Activated B cell treated with CpG ODN at 0.5 μM for 24 hours (primary cell): Measurements from ENCODE around the gene MXI1. TPM values are rescaled to one million over a fixed set of nuclear protein-coding genes. Genes with fewer than 3 reads are reported as not detected.

Experiments
- ATAC-seq: fragments of 200-7000 bp; cut with Tn5 transposase; one replicate; pipeline ENCODE4 v1.10.0; 2021; ENCODE audit warnings: low read depth, mild to moderate bottlenecking, moderate library complexity
- CTCF ChIA-PET: fragments of 350-600 bp; sonication (Branson Sonifier 250); formaldehyde crosslinking; loops from one replicate; lab custom pipeline; 2021; ENCODE audit warnings: antibody characterized with exemption; lab: Charles Lee
- POLR2A ChIA-PET: fragments of 350-600 bp; sonication (Branson Sonifier 250); formaldehyde crosslinking; loops from one replicate; lab custom pipeline; 2021; ENCODE audit warnings: antibody characterized with exemption; lab: Charles Lee
- DNase-seq: peaks from one replicate; pipeline ENCODE4 v3.0.0; 2022
- H3K27ac Mint-ChIP-seq: one replicate; pipeline ENCODE4 v1.8.0; 2020; ENCODE audit warnings: mixed read lengths
- H3K27me3 Mint-ChIP-seq: one replicate; pipeline ENCODE4 v1.8.0; 2021; ENCODE audit warnings: mixed read lengths
- H3K36me3 Mint-ChIP-seq: one replicate; pipeline ENCODE4 v1.8.0; 2021; ENCODE audit warnings: low read depth, mixed read lengths
- H3K4me1 Mint-ChIP-seq: one replicate; pipeline ENCODE4 v1.8.0; 2021; ENCODE audit warnings: mixed read lengths
- H3K4me3 Mint-ChIP-seq: one replicate; pipeline ENCODE4 v1.8.0; 2020; ENCODE audit warnings: mild to moderate bottlenecking, mixed read lengths
- H3K9me3 Mint-ChIP-seq: one replicate; pipeline ENCODE4 v1.8.0; 2020; ENCODE audit warnings: mixed read lengths
- CTCF ChIP-seq: fragments of 200-600 bp; IDR thresholded peaks from one replicate; pipeline ENCODE4 v1.8.0; 2022; ENCODE audit warnings: antibody characterized with exemption, mild to moderate bottlenecking
- intact Hi-C: fragments of 100-400 bp; cut with micrococcal nuclease; formaldehyde crosslinking; loops from one replicate; pipeline ENCODE4 v1.15.1; 2024
- total RNA-seq: library from RNA; stranded (reverse); gene quantifications from 2 replicates; pipeline ENCODE4 v1.2.3, GENCODE V29; 2022

MXI1 gene
- total RNA-seq, 1 donor from 2014 or later: 8.5 TPM

DNA sequence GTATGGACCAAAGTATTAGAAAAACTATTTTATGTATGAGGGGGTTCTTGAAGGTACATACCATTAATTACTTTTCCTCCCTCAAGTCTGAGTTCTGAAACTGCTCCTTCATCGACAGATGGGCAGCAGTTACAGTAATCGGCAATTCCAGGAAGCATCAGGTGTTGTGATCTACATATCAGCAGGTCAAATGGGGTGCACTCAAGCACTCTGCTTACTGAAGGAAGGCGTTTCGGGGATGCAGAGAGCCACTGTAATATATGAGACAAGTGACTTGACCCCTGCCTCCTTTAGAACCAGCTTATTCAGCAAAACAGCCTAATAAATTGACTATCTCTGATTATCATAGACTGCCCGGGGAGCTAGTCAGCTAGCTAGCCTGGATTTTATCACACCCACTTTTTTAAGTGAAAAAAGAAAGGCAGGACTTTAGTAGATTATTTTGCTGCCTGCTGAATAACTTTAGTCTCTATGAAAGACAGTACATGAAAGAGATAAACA lies 93.1 kb downstream of the MXI1 start:
- TF ChIP-seq CTCF: no peak
- ChIA-PET CTCF (no interaction called here), POLR2A (no interaction called here)
- DNase-seq: no peak
- Mint-ChIP-seq H3K27me3 (no peaks in the 10 kb centered on the region), H3K27ac (no peak overlapping the region), H3K4me3 (no peak overlapping the region), H3K9me3 (no peaks in the 10 kb centered on the region), H3K36me3 (peaks cover 78% of the 10 kb centered on the region), H3K4me1 (peaks cover 43% of the 10 kb centered on the region)
- no peak for ATAC-seq
- intact Hi-C loops: loop anchor here (10.0 kb wide), 1 partner anchor 1844 kb away; no protein-coding TSS in a partner anchor

DNA sequence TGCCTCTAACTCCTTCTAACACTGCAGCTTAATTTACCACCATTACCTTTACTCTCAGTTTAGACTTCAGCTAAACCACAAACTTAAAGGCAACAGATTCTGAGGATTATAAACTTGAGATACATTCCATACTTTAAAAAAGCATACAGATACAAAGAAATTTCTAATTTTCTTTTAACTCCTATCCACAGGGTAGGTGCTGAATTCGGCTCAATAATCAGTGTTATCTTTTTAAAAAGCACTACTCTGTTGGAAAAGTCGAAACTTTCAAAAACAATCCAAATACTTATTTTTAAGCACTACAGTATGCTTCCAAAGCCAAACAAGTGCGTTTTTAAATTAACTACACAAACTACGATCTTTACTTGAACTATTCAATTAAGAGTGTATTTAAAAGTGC lies 96.3 kb downstream of the MXI1 start:
- Mint-ChIP-seq H3K36me3 (peaks cover 47% of the 10 kb centered on the region), H3K27me3 (no peaks in the 10 kb centered on the region), H3K4me3 (peak overlapping the region; percentile 91), H3K27ac (peak overlapping the region; percentile 72), H3K4me1 (peaks cover 51% of the 10 kb centered on the region), H3K9me3 (no peaks in the 10 kb centered on the region)
- CTCF ChIA-PET: interaction anchor here (0.9 to 1.2 kb wide), 2 partner anchors 24 to 237 kb away, joined by 3 to 4 read pairs; no protein-coding TSS in a partner anchor
- intact Hi-C loops: loop anchor here (1.0 to 10.0 kb wide), 3 partner anchors 77 to 1841 kb away; no protein-coding TSS in a partner anchor
- POLR2A ChIA-PET: interaction anchor here (2.2 kb wide), 1 partner anchor 20 kb away, joined by 10 read pairs; no protein-coding TSS in a partner anchor
- ATAC-seq (no peak), DNase-seq (no peak)
- TF ChIP-seq CTCF: no peak

GRCh38 chr10:110304394-110304779 lies 97.0 kb downstream of the MXI1 start:
- POLR2A ChIA-PET: interaction anchor here (0.6 to 3.5 kb wide), 32 partner anchors 19 to 615 kb away, joined by 3 to 43 read pairs (median 7); partner anchors contain the start of genes ADD3, BBIP1, SHOC2 and SMC3
- H3K4me3 Mint-ChIP-seq: peak overlapping the region; percentile 95
- H3K9me3 Mint-ChIP-seq: no peaks in the 10 kb centered on the region
- peaks cover 41% of the 10 kb centered on the region for H3K36me3 Mint-ChIP-seq
- no peaks in the 10 kb centered on the region for H3K27me3 Mint-ChIP-seq
- intact Hi-C loops: loop anchor here (1.0 to 10.0 kb wide), 3 partner anchors 78 to 1840 kb away; no protein-coding TSS in a partner anchor
- TF ChIP-seq CTCF: no peak
- H3K4me1 Mint-ChIP-seq: peaks cover 53% of the 10 kb centered on the region
- peak overlapping the region; percentile 99 for H3K27ac Mint-ChIP-seq
- CTCF ChIA-PET: interaction anchor here (0.6 to 6.8 kb wide), 9 partner anchors 10 to 349 kb away, joined by 3 to 80 read pairs (median 4); no protein-coding TSS in a partner anchor
- ATAC-seq: peak; percentile 45
- DNase-seq: no peak

DNA sequence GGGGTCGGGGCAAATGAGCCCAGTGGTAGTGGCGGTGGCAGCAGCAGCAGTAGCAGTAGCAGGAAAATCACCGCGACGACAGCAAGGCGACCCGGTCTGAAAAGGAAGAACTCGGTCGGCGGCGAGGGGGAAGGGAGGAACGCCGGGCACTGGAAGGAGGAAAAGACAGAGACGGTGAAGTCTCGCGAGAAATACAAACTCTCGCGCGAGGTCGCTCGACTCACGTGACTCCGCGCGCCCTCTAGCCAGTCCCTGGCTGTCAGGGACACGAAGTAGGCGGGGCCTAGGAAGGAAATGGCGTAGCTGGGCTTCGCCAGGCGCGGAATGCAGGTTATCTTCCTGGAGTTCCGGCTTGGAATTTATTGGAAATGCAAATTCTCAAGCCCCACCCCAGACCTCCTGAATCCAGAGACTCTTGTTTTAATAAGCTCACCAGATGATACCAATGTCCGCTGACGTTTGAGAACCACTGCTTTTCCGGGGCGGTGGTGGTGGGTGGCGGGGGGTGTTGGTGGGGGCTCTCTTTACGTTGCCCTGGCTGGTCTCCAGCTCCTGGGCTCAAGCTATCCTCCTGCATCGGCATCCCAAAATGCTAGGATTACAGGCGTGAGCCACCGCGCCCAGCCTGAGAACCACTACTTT lies 97.5 kb downstream of the MXI1 start, which contains the start of gene SMNDC1:
Gene SMNDC1, minus strand, starts transcription at position 141 of the 642 bp plus-strand sequence. CDS start 1,333 bp downstream, outside the sequence.
- Mint-ChIP-seq H3K4me1 (peaks cover 54% of the 10 kb centered on the region), H3K9me3 (no peaks in the 10 kb centered on the region), H3K27ac (peak within 1 kb of the TSS; percentile 99), H3K36me3 (peaks cover 39% of the 10 kb centered on the region), H3K4me3 (peak within 1 kb of the TSS; percentile 95), H3K27me3 (no peaks in the 10 kb centered on the region)
- TF ChIP-seq CTCF: no peak
- DNase-seq (peak; percentile 93), ATAC-seq (peak; percentile 92)
- intact Hi-C loops: loop anchor here (1.0 to 10.0 kb wide), 7 partner anchors 78 to 1840 kb away; no protein-coding TSS in a partner anchor
- ChIA-PET CTCF (interaction anchor here (0.6 to 6.8 kb wide), 14 partner anchors 9 to 367 kb away, joined by 3 to 80 read pairs (median 4); partner anchors contain the start of gene SMC3), POLR2A (interaction anchor here (0.6 to 3.5 kb wide), 38 partner anchors 19 to 614 kb away, joined by 3 to 43 read pairs (median 6); partner anchors contain the start of genes ADD3, BBIP1, SHOC2 and SMC3)
